AG20443 (cell line): Measurements from ENCODE around the gene CTXN3.

ENCODE experiments used
- DNase-seq: peaks from one replicate; pipeline ENCODE4 v3.0.0; 2012; ENCODE audit warnings: low spot score, mixed read lengths

CTXN3 gene

GRCh38 chr5:127649018-127649439, at the start of gene CTXN3:
CTXN3 (plus strand) TSS chr5:127649082; CDS start chr5:127657522, 8,440 bp downstream.
- DNase-seq: no peak

- no peak for DNase-seq
These were observed 49.6 kb upstream of the CTXN3 start for GRCh38 chr5:127599320-127599719.

DNA sequence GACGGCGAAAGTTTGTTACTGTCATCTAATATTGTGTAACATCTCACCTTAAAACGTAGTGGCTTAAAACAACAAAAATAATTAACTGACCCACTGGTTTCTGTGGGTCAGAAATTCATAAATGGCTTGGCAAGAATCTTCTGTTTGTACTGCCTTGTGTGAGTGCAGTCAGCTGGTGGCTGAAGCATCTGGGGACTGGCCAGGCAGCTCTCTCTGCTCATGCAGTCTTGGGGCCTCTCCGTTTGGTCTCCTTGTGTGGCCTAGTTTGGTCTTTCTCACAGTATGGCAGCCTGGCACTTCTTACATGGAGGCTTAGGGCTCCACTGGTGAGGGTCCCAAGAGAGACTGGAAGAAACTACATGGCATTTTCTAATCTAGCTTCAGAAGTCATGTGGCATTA, 49.0 kb upstream of the CTXN3 start:
- DNase-seq: no peak

GRCh38 chr5:127601111-127601510, 47.8 kb upstream of the CTXN3 start:
- DNase-seq: no peak

GRCh38 chr5:127601601-127602000, 47.3 kb upstream of the CTXN3 start:
- no peak for DNase-seq

- no peak for DNase-seq
These were observed 46.4 kb upstream of the CTXN3 start for GRCh38 chr5:127602481-127602880.

- DNase-seq: no peak
These were observed 45.7 kb upstream of the CTXN3 start for GRCh38 chr5:127602896-127603844.

- DNase-seq: no peak
These were observed 40.7 kb upstream of the CTXN3 start for GRCh38 chr5:127608077-127608660.

GRCh38 chr5:127609011-127609410, 39.9 kb upstream of the CTXN3 start:
- no peak for DNase-seq

DNA sequence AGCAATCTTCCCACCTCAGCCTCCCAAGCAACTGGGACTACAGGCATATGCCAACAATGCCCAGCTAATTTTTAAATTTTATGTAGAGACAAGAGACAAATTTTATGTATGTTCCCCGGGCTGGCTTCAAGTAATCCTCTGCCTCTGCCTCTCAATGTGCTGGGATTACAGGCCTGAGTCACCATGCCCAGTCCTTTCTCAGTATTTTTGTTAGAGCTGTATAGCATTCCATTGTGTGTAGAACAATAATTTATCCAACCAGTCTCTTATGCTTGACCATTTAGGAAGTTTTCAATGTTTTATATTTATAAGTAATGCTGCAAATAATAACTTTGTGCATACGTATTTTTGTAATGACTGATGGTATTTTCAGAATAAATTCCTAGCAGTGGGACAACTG, 38.9 kb upstream of the CTXN3 start:
- DNase-seq: no peak

DNA sequence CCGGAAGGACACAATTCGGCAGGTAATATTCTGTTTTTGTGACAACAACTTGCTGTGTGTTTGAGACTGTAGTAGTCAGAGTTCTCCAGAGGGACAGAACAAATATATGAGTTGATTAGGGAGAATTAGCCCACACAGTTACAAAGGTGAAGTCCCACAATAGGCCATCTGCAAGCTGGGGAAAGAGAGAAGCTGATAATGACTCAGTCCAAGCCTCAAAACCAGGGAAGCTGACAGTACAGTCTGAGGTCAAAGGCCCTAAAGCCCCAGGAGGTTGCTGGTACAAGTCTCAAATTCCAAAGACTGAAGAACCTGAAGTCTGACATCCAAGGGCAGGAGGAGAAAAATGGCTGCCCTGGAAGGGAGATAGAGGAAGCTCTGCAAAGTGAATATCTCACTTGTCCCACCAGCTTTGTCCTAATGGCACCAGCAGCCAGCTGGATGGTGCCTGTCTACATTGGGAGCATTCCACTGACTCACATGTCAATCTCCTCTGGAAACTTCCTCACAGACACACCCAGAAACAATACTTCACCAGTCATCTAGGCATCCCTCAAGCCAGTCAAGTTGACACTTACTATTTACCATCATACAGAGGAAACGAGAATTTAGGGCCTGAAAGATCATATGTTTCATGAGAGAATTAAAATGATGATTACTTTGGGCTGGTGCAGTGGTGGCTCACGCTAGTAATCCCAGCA, 36.3 kb upstream of the CTXN3 start:
- DNase-seq: no peak

- no peak for DNase-seq
These were observed 33.0 kb upstream of the CTXN3 start for GRCh38 chr5:127615916-127616315.

- DNase-seq: no peak
These were observed 28.9 kb upstream of the CTXN3 start for GRCh38 chr5:127619908-127620479.

- DNase-seq: no peak
These were observed 27.1 kb upstream of the CTXN3 start for GRCh38 chr5:127621601-127622325.

DNA sequence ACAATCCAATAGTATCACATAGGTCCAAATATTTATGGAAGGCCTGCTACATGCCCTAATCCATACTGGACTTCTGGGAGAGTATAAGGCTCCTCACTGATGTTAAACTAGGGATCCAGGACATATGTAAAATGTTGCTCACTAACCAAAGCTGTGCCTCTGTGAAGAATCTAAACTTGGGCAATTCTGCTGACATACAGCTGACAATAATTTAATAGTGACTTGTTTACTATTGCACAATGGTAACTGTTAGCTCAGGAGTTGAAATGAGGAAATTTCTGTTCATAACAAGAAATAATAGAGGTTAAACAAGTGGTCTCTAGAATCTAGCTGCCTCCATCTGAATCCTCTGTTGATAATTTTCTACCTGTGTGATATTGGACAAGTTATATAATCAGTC, 14.9 kb upstream of the CTXN3 start:
- no peak for DNase-seq

DNA sequence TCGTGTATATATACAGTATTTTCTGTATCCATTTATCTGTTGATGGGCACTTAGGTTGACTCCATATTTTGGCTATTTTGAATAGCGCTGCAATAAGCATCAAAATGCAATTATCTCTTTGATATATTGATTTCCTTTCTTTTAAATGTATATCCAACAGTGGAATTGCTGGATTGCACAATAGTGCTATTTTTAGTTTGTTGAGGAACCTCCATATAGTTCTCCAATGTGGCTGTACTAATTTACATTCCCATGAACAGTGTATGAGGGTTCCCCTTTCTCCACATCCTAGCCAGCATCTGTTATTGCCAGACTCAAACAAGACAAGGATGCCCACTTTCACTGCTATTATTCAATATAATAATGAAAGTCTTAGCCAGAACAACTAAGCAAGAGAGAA, 9.1 kb upstream of the CTXN3 start:
- DNase-seq: no peak

GRCh38 chr5:127642949-127643348, 5.9 kb upstream of the CTXN3 start:
- DNase-seq: no peak

GRCh38 chr5:127643607-127644006, 5.3 kb upstream of the CTXN3 start:
- DNase-seq: no peak

DNA sequence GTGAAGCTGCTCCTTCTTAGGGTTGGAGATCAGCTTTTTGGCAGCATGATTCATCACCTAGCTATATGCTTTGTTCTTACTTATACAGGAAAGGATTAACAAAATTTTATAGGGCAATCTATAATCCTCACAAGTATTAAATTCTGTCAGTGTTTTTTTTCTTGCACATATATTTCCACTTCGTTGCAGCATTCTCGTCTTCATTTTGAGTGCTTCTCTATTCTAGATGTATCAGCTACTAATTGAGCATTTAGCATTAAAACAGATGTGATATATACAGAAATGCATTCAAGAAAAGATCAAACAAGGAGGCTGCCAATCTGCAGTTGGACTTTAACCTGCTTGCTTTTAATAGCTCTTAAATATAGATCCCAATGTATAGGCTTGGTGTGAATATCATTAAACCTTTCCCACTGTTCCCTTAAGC, 3.6 kb upstream of the CTXN3 start:
- no peak for DNase-seq

- DNase-seq: peak; percentile 13
These were observed 1.4 kb upstream of the CTXN3 start for GRCh38 chr5:127647361-127647958.

- no peak for DNase-seq
These were observed 1.1 kb downstream of the CTXN3 start for GRCh38 chr5:127650022-127650421.
